ENCODE data around the gene NCOA7. TPM values are rescaled to one million over a fixed set of nuclear protein-coding genes. Genes with fewer than 3 reads are reported as not detected.
"Not testable (repeated sequence)": the region's sequence is repeated elsewhere in the genome, so short reads cannot be mapped to it uniquely, and the experiment has no call there.

The NCOA7 gene
- total RNA-seq, 2 donors from 2014 or later = 26.5 to 30.0 TPM

DNA sequence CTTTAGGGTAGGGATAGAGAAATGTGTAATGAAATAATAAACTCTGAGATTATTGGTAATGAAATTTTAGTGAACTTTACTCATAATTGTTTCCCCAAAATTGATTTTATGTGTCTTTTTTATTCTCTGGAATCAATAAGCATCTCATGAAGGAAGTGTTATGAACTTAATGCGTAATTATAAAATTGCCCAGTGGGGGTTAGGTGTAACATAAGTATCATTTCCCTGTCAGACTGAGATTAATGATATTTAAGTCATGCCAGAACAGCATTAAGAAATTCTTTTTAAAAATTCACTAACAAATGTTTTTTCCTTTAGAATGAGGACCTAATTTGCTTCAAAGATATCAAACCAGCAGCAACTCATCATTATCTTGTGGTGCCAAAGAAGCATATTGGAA, 175.8 kb downstream of the NCOA7 start:
- ATAC-seq (no peak), DNase-seq (no peak)
- intact Hi-C loops (cut with DNase I) = loop anchor here (10.0 kb wide), 1 partner anchor 172 kb away; the partner anchor contains the start of gene NCOA7
- 83 to 90% methylated on average over 1 of the region's 1 CpG for WGBS, 2 donors
- peaks cover 7% of the 10 kb centered on the region for H3K4me1 ChIP-seq
- no peak overlapping the region for H3K27ac ChIP-seq
- TF ChIP-seq, protein P1, sequence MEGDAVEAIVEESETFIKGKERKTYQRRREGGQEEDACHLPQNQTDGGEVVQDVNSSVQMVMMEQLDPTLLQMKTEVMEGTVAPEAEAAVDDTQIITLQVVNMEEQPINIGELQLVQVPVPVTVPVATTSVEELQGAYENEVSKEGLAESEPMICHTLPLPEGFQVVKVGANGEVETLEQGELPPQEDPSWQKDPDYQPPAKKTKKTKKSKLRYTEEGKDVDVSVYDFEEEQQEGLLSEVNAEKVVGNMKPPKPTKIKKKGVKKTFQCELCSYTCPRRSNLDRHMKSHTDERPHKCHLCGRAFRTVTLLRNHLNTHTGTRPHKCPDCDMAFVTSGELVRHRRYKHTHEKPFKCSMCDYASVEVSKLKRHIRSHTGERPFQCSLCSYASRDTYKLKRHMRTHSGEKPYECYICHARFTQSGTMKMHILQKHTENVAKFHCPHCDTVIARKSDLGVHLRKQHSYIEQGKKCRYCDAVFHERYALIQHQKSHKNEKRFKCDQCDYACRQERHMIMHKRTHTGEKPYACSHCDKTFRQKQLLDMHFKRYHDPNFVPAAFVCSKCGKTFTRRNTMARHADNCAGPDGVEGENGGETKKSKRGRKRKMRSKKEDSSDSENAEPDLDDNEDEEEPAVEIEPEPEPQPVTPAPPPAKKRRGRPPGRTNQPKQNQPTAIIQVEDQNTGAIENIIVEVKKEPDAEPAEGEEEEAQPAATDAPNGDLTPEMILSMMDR (IDR thresholded peaks at IDR 0.05) = no peak
- TF ChIP-seq POLR2A (IDR thresholded peaks at IDR 0.05) = no peak
- H3K36me3 ChIP-seq (replicated peaks in 1 of 2; ENCODE audit: insufficient read depth in 1 of 2, low read depth in 2 of 2) = no peaks in the 10 kb centered on the region
- no peaks in the 10 kb centered on the region for H3K9me3 ChIP-seq
- no peak overlapping the region for H3K4me3 ChIP-seq
- H3K27me3 ChIP-seq = no peaks in the 10 kb centered on the region

DNA sequence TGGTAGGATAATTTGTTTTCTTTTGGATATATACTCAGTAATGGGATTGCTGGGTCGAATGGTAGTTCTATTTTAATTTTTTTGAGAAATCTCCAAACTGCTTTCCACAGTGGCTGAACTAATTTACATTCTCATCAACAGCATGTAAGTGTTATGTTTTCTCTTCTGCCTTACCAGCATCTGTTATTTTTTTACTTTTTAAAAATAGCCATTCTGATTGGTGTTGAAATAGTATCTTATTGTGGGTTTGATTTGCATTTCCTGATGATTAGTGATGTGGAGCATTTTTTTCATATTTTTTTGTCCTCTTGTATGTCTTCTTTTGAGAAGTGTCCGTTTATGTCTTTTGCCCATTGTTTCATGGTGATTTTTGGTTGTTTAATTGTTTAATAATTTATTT, 177.7 kb downstream of the NCOA7 start:
- Histone ChIP-seq H3K4me1 (peaks cover 4% of the 10 kb centered on the region), H3K4me3 (no peak overlapping the region), H3K27ac (no peak overlapping the region), H3K9me3 (no peaks in the 10 kb centered on the region), H3K36me3 (replicated peaks in 1 of 2; ENCODE audit: insufficient read depth in 1 of 2, low read depth in 2 of 2) (no peaks in the 10 kb centered on the region), H3K27me3 (no peaks in the 10 kb centered on the region)
- no peak for TF ChIP-seq POLR2A (IDR thresholded peaks at IDR 0.05)
- TF ChIP-seq, protein P1 (IDR thresholded peaks at IDR 0.05) = no peak
- intact Hi-C loops (cut with DNase I) = loop anchor here (10.0 kb wide), 1 partner anchor 174 kb away; the partner anchor contains the start of gene NCOA7
- 83 to 92% methylated on average over 2 of the region's 2 CpGs for WGBS, 2 donors
- DNase-seq (no peak), ATAC-seq (no peak)

DNA sequence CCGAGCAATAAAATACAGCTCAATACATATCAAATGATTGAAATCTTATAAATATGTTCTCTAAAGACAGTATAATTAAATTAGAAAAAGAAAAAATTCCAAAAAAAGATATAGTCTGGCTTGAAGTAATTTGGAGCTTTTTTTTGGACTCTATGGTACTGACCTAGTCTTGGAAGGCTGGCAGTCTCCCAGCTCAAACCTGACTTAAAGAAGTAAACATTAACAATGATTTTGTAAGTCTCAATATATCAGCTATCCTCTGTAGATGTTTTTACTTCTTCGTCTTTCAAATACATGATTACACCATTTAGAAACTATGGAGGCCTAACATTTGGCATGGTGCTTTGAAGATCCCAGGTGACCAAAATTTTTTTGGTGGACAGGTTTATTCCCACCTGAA, 180.0 kb downstream of the NCOA7 start:
- intact Hi-C loops (cut with DNase I) = loop anchor here (10.0 kb wide), 1 partner anchor 86 kb away; no protein-coding TSS in a partner anchor
- DNase-seq = peak in 1 of 4 donors; percentile 40
- Histone ChIP-seq H3K9me3 (no peaks in the 10 kb centered on the region), H3K4me3 (no peak overlapping the region), H3K27ac (no peak overlapping the region), H3K27me3 (no peaks in the 10 kb centered on the region), H3K4me1 (peaks cover 4% of the 10 kb centered on the region), H3K36me3 (replicated peaks in 1 of 2; ENCODE audit: insufficient read depth in 1 of 2, low read depth in 2 of 2) (no peaks in the 10 kb centered on the region)
- no peak for TF ChIP-seq POLR2A (IDR thresholded peaks at IDR 0.05)
- TF ChIP-seq, protein P1 (IDR thresholded peaks at IDR 0.05) = no peak
- ATAC-seq = no peak
- 44 to 77% methylated on average over 2 of the region's 2 CpGs for WGBS, 2 donors

DNA sequence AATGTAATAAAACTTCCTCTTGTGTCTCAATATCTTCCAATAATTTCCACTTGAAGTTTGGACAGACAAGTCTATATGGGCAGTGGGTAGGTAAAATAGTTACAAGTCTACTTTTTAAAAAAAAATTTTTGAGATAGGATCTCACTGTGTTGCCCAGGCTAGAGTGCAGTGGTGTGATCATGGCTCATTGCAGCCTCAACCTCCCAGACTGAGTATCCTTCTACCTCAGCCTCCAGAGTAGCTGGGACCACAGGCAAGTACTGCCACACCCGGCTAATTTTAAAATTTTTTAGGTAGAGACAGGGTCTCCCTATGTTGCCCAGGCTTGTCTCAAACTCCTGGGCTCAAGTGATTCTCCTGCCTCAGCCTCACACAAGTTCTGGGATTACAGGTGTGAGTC, 181.7 kb downstream of the NCOA7 start:
- not testable (repeated sequence) for H3K9me3 ChIP-seq; DNase-seq; ATAC-seq; H3K4me3 ChIP-seq; H3K27me3 ChIP-seq; H3K4me1 ChIP-seq; H3K27ac ChIP-seq; H3K36me3 ChIP-seq (replicated peaks in 1 of 2; ENCODE audit: insufficient read depth in 1 of 2, low read depth in 2 of 2)
- WGBS, 2 donors = 87 to 96% methylated on average over 1 of the region's 1 CpG
- intact Hi-C loops (cut with DNase I) = loop anchor here (10.0 kb wide), 1 partner anchor 88 kb away; no protein-coding TSS in a partner anchor

DNA sequence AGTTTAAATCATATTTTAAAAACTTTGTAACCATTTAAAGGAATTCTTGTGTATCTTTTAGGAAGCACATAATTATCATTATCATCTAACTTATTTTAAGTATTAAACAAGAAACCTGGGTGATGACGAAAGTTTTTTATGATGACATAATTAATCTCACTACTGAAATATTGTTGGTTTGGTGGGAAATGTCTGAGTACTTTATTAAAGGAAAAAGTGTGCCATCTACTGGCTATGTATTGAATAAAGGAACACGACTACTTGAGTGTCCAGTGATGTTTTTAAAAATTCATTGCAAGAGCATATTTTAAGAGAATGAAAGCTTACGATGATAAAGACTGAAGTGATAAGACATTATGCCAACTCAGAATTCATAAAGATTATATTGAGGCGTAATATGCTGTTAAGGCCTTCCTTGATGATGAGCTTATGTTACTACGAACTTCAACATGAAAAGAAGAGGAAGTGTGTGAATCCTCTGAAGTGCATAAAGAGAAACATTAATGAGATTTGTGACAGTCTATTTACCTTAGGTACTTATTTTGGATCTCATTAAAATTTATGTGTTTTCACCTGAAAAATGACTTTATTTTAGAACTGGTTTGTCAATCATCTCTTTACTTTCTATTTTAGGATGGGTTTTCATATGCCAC, 183.6 kb downstream of the NCOA7 start:
- DNase-seq (no peak), ATAC-seq (peak; percentile 80)
- Histone ChIP-seq H3K36me3 (replicated peaks in 1 of 2; ENCODE audit: insufficient read depth in 1 of 2, low read depth in 2 of 2) (peaks cover 0 to 2% of the 10 kb centered on the region in 2 donors), H3K27me3 (no peaks in the 10 kb centered on the region), H3K27ac (no peak overlapping the region), H3K4me1 (peaks cover 4% of the 10 kb centered on the region), H3K9me3 (no peaks in the 10 kb centered on the region), H3K4me3 (no peak overlapping the region)
- no peak for TF ChIP-seq POLR2A (IDR thresholded peaks at IDR 0.05)
- TF ChIP-seq, protein P1 (IDR thresholded peaks at IDR 0.05) = peak; percentile 12 to 68 (median 61)
- WGBS, 2 donors = 25 to 27% methylated on average over 5 of the region's 5 CpGs
- intact Hi-C loops (cut with DNase I) = loop anchor here (10.0 kb wide), 1 partner anchor 90 kb away; no protein-coding TSS in a partner anchor
